ENCODE data around the gene FGD4.

FGD4 gene

DNA sequence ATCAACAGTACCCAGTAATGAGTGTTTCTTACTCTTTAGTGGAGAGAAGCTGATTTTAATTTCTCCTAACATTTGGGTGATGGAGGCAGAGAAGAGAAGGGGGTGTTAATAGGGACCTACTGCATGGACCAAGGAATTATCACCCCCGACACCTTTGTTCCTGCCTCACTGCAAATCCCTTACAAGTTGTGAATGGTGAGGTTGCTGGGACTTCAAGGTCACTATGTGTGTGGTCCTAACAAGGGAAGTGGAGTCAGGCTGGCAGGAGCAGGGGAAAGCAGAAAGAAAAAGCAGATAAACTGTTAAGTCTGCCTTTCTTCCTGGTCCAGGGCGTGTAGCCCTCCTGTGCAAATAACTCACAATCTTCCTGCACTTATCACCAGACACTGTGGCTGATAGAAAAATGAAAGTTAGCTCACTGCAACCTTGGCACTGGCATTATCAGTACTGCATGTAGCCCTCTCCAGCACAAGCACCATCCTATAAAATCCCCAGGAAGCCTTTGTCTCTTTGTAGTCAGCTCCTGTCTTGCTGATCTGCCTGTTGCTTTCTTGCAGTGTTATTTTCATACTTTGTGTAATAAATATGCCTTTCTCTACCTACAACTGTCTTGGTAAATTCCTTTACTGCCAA, 167.4 kb downstream of the FGD4 start:
- peaks cover 5% of the 10 kb centered on the region for H3K79me1 ChIP-seq (ENCODE audit: low read depth, low read length)
- H3K4me3 ChIP-seq (ENCODE audit: low read length in 2 of 2): no peak overlapping the region
- no peaks in the 10 kb centered on the region for H3K27me3 ChIP-seq (ENCODE audit: control insufficient read depth in 3 of 3, insufficient read depth in 3 of 3, low read depth in 1 of 3, low read length in 3 of 3)
- WGBS, 2 donors (ENCODE audit: extremely low coverage in 2 of 2, insufficient read length in 2 of 2, insufficient replicate concordance in 1 of 2): no CpG with 5 or more reads among the region's 2 CpGs
- H2AK5ac ChIP-seq (ENCODE audit: low read depth, low read length): no peak overlapping the region
- H4K91ac ChIP-seq (ENCODE audit: low read depth, low read length, poor library complexity): no peak overlapping the region
- H3K36me3 ChIP-seq (replicated peaks in 1 of 2; ENCODE audit: control insufficient read depth in 2 of 2, insufficient read depth in 2 of 2, low read length in 2 of 2): peaks cover 10 to 42% of the 10 kb centered on the region in 2 donors
- H3K14ac ChIP-seq (ENCODE audit: low read length): no peak overlapping the region
- no peak for DNase-seq (ENCODE audit: low spot score)
- H2BK5ac ChIP-seq (ENCODE audit: low read length): no peak overlapping the region
- H3K18ac ChIP-seq (ENCODE audit: low read length): no peak overlapping the region
- no peak overlapping the region for H3K4me2 ChIP-seq (ENCODE audit: insufficient read depth, low read length, poor library complexity, severe bottlenecking)
- no peak overlapping the region for H2BK12ac ChIP-seq (ENCODE audit: low read length)
- peaks cover 7 to 24% of the 10 kb centered on the region in 2 donors for H3K4me1 ChIP-seq (ENCODE audit: control insufficient read depth in 2 of 2, insufficient read depth in 1 of 2, low read depth in 1 of 2, low read length in 2 of 2)
- H2BK120ac ChIP-seq (ENCODE audit: low read depth, low read length): no peak overlapping the region
- H3K4ac ChIP-seq (ENCODE audit: low read length): no peak overlapping the region
- H3K27ac ChIP-seq (replicated peaks; ENCODE audit: low read length): no peak overlapping the region
- no peak overlapping the region for H2AFZ ChIP-seq (ENCODE audit: low read length)
- peaks cover 5 to 11% of the 10 kb centered on the region in 2 donors for H3K9me3 ChIP-seq (replicated peaks in 1 of 2; ENCODE audit: control insufficient read depth in 2 of 2, insufficient read depth in 1 of 2, low read depth in 1 of 2, low read length in 2 of 2)
- no peak overlapping the region for H3K9ac ChIP-seq (ENCODE audit: low read depth, low read length, poor library complexity)
- H2BK15ac ChIP-seq (ENCODE audit: low read length): no peak overlapping the region
- H3K23ac ChIP-seq (ENCODE audit: low read depth, low read length, poor library complexity): no peak overlapping the region
- H4K8ac ChIP-seq (ENCODE audit: low read depth, low read length): no peak overlapping the region

GRCh38 chr12:32567296-32567674, 167.9 kb downstream of the FGD4 start:
- Histone ChIP-seq H3K14ac (ENCODE audit: low read length) (no peak overlapping the region), H2AFZ (ENCODE audit: low read length) (no peak overlapping the region), H3K9ac (ENCODE audit: low read depth, low read length, poor library complexity) (no peak overlapping the region), H3K23ac (ENCODE audit: low read depth, low read length, poor library complexity) (no peak overlapping the region), H4K8ac (ENCODE audit: low read depth, low read length) (no peak overlapping the region), H2BK120ac (ENCODE audit: low read depth, low read length) (no peak overlapping the region), H2BK5ac (ENCODE audit: low read length) (no peak overlapping the region), H3K9me3 (replicated peaks in 1 of 2; ENCODE audit: control insufficient read depth in 2 of 2, insufficient read depth in 1 of 2, low read depth in 1 of 2, low read length in 2 of 2) (peaks cover 5 to 11% of the 10 kb centered on the region in 2 donors), H2BK15ac (ENCODE audit: low read length) (no peak overlapping the region), H3K4me1 (ENCODE audit: control insufficient read depth in 2 of 2, insufficient read depth in 1 of 2, low read depth in 1 of 2, low read length in 2 of 2) (peaks cover 7 to 21% of the 10 kb centered on the region in 2 donors), H3K36me3 (replicated peaks in 1 of 2; ENCODE audit: control insufficient read depth in 2 of 2, insufficient read depth in 2 of 2, low read length in 2 of 2) (peaks cover 10 to 47% of the 10 kb centered on the region in 2 donors), H2AK5ac (ENCODE audit: low read depth, low read length) (no peak overlapping the region), H3K4me2 (ENCODE audit: insufficient read depth, low read length, poor library complexity, severe bottlenecking) (no peak overlapping the region), H3K27ac (replicated peaks; ENCODE audit: low read length) (no peak overlapping the region), H3K79me1 (ENCODE audit: low read depth, low read length) (peaks cover 5% of the 10 kb centered on the region), H4K91ac (ENCODE audit: low read depth, low read length, poor library complexity) (no peak overlapping the region), H3K4me3 (ENCODE audit: low read length in 2 of 2) (no peak overlapping the region), H3K18ac (ENCODE audit: low read length) (no peak overlapping the region), H3K27me3 (ENCODE audit: control insufficient read depth in 3 of 3, insufficient read depth in 3 of 3, low read depth in 1 of 3, low read length in 3 of 3) (no peaks in the 10 kb centered on the region), H3K4ac (ENCODE audit: low read length) (no peak overlapping the region), H2BK12ac (ENCODE audit: low read length) (no peak overlapping the region)
- DNase-seq (ENCODE audit: low spot score): no peak
- WGBS, 2 donors (ENCODE audit: extremely low coverage in 2 of 2, insufficient read length in 2 of 2, insufficient replicate concordance in 1 of 2): no CpG with 5 or more reads among the region's 6 CpGs

DNA sequence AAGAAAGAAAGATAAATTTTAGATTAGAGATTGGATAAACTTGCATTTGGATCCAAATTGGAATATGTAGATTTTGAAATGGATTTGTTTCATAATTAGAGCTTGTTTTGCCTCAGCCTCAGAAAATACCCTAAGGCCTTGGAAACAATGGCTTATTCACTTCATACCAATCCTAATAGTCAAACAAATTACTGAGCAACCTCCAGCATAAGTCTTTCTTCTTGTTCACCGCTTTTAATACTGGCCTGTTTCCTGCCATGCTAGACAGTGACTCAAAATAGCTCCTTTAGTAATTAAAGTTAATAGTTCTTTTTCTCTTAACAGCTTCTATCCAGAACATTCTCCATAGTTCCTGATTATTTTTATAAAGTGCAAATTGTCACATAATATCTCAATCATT, 168.9 kb downstream of the FGD4 start:
- no peak overlapping the region for H2AFZ ChIP-seq (ENCODE audit: low read length)
- peaks cover 7 to 21% of the 10 kb centered on the region in 2 donors for H3K4me1 ChIP-seq (ENCODE audit: control insufficient read depth in 2 of 2, insufficient read depth in 1 of 2, low read depth in 1 of 2, low read length in 2 of 2)
- peaks cover 5 to 11% of the 10 kb centered on the region in 2 donors for H3K9me3 ChIP-seq (replicated peaks in 1 of 2; ENCODE audit: control insufficient read depth in 2 of 2, insufficient read depth in 1 of 2, low read depth in 1 of 2, low read length in 2 of 2)
- peaks cover 10 to 49% of the 10 kb centered on the region in 2 donors for H3K36me3 ChIP-seq (replicated peaks in 1 of 2; ENCODE audit: control insufficient read depth in 2 of 2, insufficient read depth in 2 of 2, low read length in 2 of 2)
- DNase-seq (ENCODE audit: low spot score): no peak
- no peak overlapping the region for H2BK15ac ChIP-seq (ENCODE audit: low read length)
- no peak overlapping the region for H2BK120ac ChIP-seq (ENCODE audit: low read depth, low read length)
- WGBS, 2 donors (ENCODE audit: extremely low coverage in 2 of 2, insufficient read length in 2 of 2, insufficient replicate concordance in 1 of 2): no CpG with 5 or more reads among the region's 1 CpG
- H2AK5ac ChIP-seq (ENCODE audit: low read depth, low read length): no peak overlapping the region
- H3K9ac ChIP-seq (ENCODE audit: low read depth, low read length, poor library complexity): no peak overlapping the region
- H3K4me3 ChIP-seq (ENCODE audit: low read length in 2 of 2): no peak overlapping the region
- H4K91ac ChIP-seq (ENCODE audit: low read depth, low read length, poor library complexity): no peak overlapping the region
- no peak overlapping the region for H3K27ac ChIP-seq (replicated peaks; ENCODE audit: low read length)
- no peak overlapping the region for H3K4me2 ChIP-seq (ENCODE audit: insufficient read depth, low read length, poor library complexity, severe bottlenecking)
- H3K27me3 ChIP-seq (ENCODE audit: control insufficient read depth in 3 of 3, insufficient read depth in 3 of 3, low read depth in 1 of 3, low read length in 3 of 3): no peaks in the 10 kb centered on the region
- H4K8ac ChIP-seq (ENCODE audit: low read depth, low read length): no peak overlapping the region
- H3K14ac ChIP-seq (ENCODE audit: low read length): no peak overlapping the region
- H3K79me1 ChIP-seq (ENCODE audit: low read depth, low read length): peaks cover 5% of the 10 kb centered on the region
- H2BK12ac ChIP-seq (ENCODE audit: low read length): no peak overlapping the region
- no peak overlapping the region for H3K18ac ChIP-seq (ENCODE audit: low read length)
- no peak overlapping the region for H2BK5ac ChIP-seq (ENCODE audit: low read length)
- H3K4ac ChIP-seq (ENCODE audit: low read length): no peak overlapping the region
- H3K23ac ChIP-seq (ENCODE audit: low read depth, low read length, poor library complexity): no peak overlapping the region

- H2BK15ac ChIP-seq (ENCODE audit: low read length): no peak overlapping the region
- no peak overlapping the region for H2AFZ ChIP-seq (ENCODE audit: low read length)
- H4K91ac ChIP-seq (ENCODE audit: low read depth, low read length, poor library complexity): no peak overlapping the region
- H4K8ac ChIP-seq (ENCODE audit: low read depth, low read length): no peak overlapping the region
- peaks cover 6 to 55% of the 10 kb centered on the region in 2 donors for H3K36me3 ChIP-seq (replicated peaks in 1 of 2; ENCODE audit: control insufficient read depth in 2 of 2, insufficient read depth in 2 of 2, low read length in 2 of 2)
- H3K9ac ChIP-seq (ENCODE audit: low read depth, low read length, poor library complexity): no peak overlapping the region
- no CpG with 5 or more reads among the region's 2 CpGs for WGBS, 2 donors (ENCODE audit: extremely low coverage in 2 of 2, insufficient read length in 2 of 2, insufficient replicate concordance in 1 of 2)
- no peak overlapping the region for H3K4me2 ChIP-seq (ENCODE audit: insufficient read depth, low read length, poor library complexity, severe bottlenecking)
- no peak overlapping the region for H3K27ac ChIP-seq (replicated peaks; ENCODE audit: low read length)
- H3K4me1 ChIP-seq (ENCODE audit: control insufficient read depth in 2 of 2, insufficient read depth in 1 of 2, low read depth in 1 of 2, low read length in 2 of 2): peaks cover 7 to 21% of the 10 kb centered on the region in 2 donors
- no peak overlapping the region for H2BK12ac ChIP-seq (ENCODE audit: low read length)
- peaks cover 3% of the 10 kb centered on the region for H3K79me1 ChIP-seq (ENCODE audit: low read depth, low read length)
- no peak overlapping the region for H3K14ac ChIP-seq (ENCODE audit: low read length)
- no peak overlapping the region for H2BK120ac ChIP-seq (ENCODE audit: low read depth, low read length)
- H3K23ac ChIP-seq (ENCODE audit: low read depth, low read length, poor library complexity): no peak overlapping the region
- H3K9me3 ChIP-seq (replicated peaks in 1 of 2; ENCODE audit: control insufficient read depth in 2 of 2, insufficient read depth in 1 of 2, low read depth in 1 of 2, low read length in 2 of 2): peaks cover 2 to 14% of the 10 kb centered on the region in 2 donors
- no peaks in the 10 kb centered on the region for H3K27me3 ChIP-seq (ENCODE audit: control insufficient read depth in 3 of 3, insufficient read depth in 3 of 3, low read depth in 1 of 3, low read length in 3 of 3)
- H2BK5ac ChIP-seq (ENCODE audit: low read length): no peak overlapping the region
- DNase-seq (ENCODE audit: low spot score): no peak
- H3K18ac ChIP-seq (ENCODE audit: low read length): no peak overlapping the region
- H2AK5ac ChIP-seq (ENCODE audit: low read depth, low read length): no peak overlapping the region
- H3K4ac ChIP-seq (ENCODE audit: low read length): no peak overlapping the region
- no peak overlapping the region for H3K4me3 ChIP-seq (ENCODE audit: low read length in 2 of 2)
These were observed 169.9 kb downstream of the FGD4 start for GRCh38 chr12:32569259-32569658.

Data from neuronal stem cell (in vitro differentiated cells).